Measurements from ENCODE around the gene PRKAG3.

DNA sequence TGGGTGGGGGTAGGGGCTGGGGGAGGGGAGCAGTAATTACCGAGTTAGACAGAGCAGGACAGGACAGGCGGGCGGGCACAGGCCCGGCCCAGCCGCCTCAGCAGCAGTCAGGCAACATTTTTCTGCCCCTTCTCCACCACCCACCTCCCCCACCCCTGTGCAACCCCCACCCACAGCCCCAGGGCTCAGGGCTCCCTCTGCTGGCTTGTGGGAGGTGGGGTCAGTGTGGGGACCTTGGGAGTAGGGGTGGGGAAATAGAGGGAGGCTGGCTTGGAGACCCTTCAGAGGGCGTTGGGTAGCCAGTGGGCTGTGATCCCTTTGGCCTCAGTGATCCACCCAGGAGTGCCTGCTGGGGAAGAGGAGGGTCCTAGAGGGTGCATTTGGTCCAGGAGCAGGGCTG is 34.4 kb upstream of the PRKAG3 start:
- TF ChIP-seq, protein P1, sequence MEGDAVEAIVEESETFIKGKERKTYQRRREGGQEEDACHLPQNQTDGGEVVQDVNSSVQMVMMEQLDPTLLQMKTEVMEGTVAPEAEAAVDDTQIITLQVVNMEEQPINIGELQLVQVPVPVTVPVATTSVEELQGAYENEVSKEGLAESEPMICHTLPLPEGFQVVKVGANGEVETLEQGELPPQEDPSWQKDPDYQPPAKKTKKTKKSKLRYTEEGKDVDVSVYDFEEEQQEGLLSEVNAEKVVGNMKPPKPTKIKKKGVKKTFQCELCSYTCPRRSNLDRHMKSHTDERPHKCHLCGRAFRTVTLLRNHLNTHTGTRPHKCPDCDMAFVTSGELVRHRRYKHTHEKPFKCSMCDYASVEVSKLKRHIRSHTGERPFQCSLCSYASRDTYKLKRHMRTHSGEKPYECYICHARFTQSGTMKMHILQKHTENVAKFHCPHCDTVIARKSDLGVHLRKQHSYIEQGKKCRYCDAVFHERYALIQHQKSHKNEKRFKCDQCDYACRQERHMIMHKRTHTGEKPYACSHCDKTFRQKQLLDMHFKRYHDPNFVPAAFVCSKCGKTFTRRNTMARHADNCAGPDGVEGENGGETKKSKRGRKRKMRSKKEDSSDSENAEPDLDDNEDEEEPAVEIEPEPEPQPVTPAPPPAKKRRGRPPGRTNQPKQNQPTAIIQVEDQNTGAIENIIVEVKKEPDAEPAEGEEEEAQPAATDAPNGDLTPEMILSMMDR (IDR thresholded peaks at IDR 0.05) = no peak
- no peak for TF ChIP-seq POLR2A (IDR thresholded peaks at IDR 0.05)
